Mucosa of stomach (tissue), 1 donor: Measurements from ENCODE around the gene DENND4C.

ENCODE experiments used
- H3K27me3 ChIP-seq: one replicate; pipeline ENCODE4 v1.7.0; 2013; ENCODE audit warnings: mild to moderate bottlenecking, low read length; ENCODE audit not compliant: control insufficient read depth, insufficient read depth
- H3K36me3 ChIP-seq: one replicate; pipeline ENCODE4 v1.7.0; 2013; ENCODE audit warnings: low read length; ENCODE audit not compliant: control insufficient read depth, insufficient read depth
- H3K4me1 ChIP-seq: one replicate; pipeline ENCODE4 v1.7.0; 2013; ENCODE audit warnings: mild to moderate bottlenecking, low read length; ENCODE audit not compliant: control insufficient read depth, insufficient read depth
- H3K4me3 ChIP-seq: one replicate; pipeline ENCODE4 v1.7.0; 2013; ENCODE audit warnings: low read length
- H3K9ac ChIP-seq: one replicate; pipeline ENCODE4 v1.7.0; 2013; ENCODE audit warnings: mild to moderate bottlenecking, low read length, moderate library complexity
- H3K9me3 ChIP-seq: one replicate; pipeline ENCODE4 v1.7.0; 2013; ENCODE audit warnings: mild to moderate bottlenecking, low read length, moderate library complexity; ENCODE audit not compliant: control insufficient read depth
- donor health status: Pancreatic carcinoma.

DENND4C gene

DNA sequence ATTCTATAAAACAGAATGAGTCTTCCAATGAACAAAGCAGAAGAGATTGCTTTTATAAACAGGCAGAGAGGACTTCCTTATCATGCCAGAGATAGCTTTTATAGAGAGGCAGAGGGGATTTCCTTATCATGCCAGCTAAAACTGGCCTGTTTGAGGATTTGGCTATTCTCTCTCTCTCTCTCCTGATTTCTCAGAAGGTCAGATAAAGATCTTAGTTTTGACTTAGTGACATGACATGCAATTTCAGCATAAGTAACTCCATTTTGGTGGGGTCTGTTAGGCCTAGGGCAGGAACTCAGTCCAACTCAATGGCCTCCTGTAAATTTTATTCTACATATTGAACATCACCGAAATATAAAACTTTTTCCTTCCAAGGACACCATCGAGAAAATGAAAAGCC is 31.5 kb upstream of the DENND4C start:
- no peaks in the 10 kb centered on the region for H3K27me3 ChIP-seq
- no peaks in the 10 kb centered on the region for H3K36me3 ChIP-seq
- no peak overlapping the region for H3K4me3 ChIP-seq
- peaks cover 28% of the 10 kb centered on the region for H3K4me1 ChIP-seq
- H3K9me3 ChIP-seq, result no peaks in the 10 kb centered on the region
- H3K9ac ChIP-seq, result no peak overlapping the region

- Histone ChIP-seq H3K4me3 (no peak overlapping the region), H3K36me3 (no peaks in the 10 kb centered on the region), H3K9ac (no peak overlapping the region), H3K27me3 (no peaks in the 10 kb centered on the region), H3K4me1 (peaks cover 28% of the 10 kb centered on the region), H3K9me3 (no peaks in the 10 kb centered on the region)
Observed at GRCh38 chr9:19200229-19200628, 30.3 kb upstream of the DENND4C start.

DNA sequence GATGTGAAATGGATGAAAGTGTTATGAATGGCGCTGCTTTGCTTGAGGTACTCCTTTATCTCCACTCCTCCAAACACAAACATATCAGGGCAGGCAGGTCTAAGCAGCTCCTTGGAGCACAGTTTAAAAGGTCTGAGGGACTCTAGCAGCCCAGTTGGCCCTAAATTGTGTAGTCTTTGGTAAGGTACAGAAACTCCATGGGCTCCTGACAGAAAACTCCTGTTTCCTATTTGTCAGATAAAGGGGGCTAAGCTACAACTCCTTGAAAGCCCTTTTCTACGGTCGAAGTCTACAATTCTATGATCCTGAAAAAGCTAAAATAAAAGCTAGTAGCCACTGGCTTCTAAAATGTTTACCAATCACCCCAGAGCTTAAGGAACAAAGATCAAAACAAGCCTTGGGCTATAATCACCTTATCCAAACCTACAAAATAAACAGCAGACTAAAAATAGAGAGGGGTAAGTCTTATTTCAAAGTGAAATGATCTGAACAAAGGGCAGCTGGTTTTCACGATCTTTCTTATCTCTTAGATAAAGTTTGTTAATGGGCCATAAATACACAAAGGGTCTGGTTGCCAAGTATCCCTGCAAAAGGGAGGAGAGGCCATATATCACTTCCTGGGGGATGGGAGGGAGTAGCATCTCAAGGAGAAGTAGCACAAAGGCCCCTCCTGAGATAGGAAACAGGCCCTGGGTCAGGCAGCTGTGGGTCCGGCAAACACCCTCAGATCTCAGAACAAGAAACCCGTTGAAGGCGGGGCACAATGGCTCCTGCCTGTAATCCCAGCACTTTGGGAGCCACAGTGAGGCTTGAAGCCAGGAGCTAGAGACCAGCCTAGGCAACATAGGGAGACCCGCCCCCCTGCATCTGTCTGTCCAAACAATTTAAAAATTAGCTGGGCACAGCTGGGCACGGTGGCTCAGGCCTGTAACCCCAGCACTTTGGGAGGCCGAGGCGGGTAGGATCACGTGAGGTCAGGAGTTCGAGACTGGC is 28.3 kb upstream of the DENND4C start:
- H3K4me1 ChIP-seq, result peaks cover 28% of the 10 kb centered on the region
- peak overlapping the region; percentile 9 for H3K4me3 ChIP-seq
- no peaks in the 10 kb centered on the region for H3K36me3 ChIP-seq
- no peaks in the 10 kb centered on the region for H3K9me3 ChIP-seq
- no peaks in the 10 kb centered on the region for H3K27me3 ChIP-seq
- peak overlapping the region; percentile 65 for H3K9ac ChIP-seq

GRCh38 chr9:19203058-19203457 is 27.4 kb upstream of the DENND4C start:
- Histone ChIP-seq H3K27me3 (no peaks in the 10 kb centered on the region), H3K36me3 (no peaks in the 10 kb centered on the region), H3K9me3 (no peaks in the 10 kb centered on the region), H3K4me3 (no peak overlapping the region), H3K4me1 (peaks cover 28% of the 10 kb centered on the region), H3K9ac (no peak overlapping the region)

- Histone ChIP-seq H3K9ac (no peak overlapping the region), H3K27me3 (no peaks in the 10 kb centered on the region), H3K9me3 (no peaks in the 10 kb centered on the region), H3K36me3 (no peaks in the 10 kb centered on the region), H3K4me1 (peaks cover 10% of the 10 kb centered on the region), H3K4me3 (no peak overlapping the region)
Observed at GRCh38 chr9:19208653-19209052, 21.8 kb upstream of the DENND4C start.

GRCh38 chr9:19209188-19209587 is 21.3 kb upstream of the DENND4C start:
- H3K36me3 ChIP-seq, result no peaks in the 10 kb centered on the region
- H3K4me3 ChIP-seq, result no peak overlapping the region
- no peaks in the 10 kb centered on the region for H3K27me3 ChIP-seq
- H3K4me1 ChIP-seq, result peaks cover 10% of the 10 kb centered on the region
- no peaks in the 10 kb centered on the region for H3K9me3 ChIP-seq
- H3K9ac ChIP-seq, result no peak overlapping the region

- H3K27me3 ChIP-seq, result no peaks in the 10 kb centered on the region
- no peaks in the 10 kb centered on the region for H3K9me3 ChIP-seq
- no peak overlapping the region for H3K4me3 ChIP-seq
- no peak overlapping the region for H3K9ac ChIP-seq
- H3K36me3 ChIP-seq, result no peaks in the 10 kb centered on the region
- peaks cover 5% of the 10 kb centered on the region for H3K4me1 ChIP-seq
Observed at GRCh38 chr9:19213823-19214222, 16.7 kb upstream of the DENND4C start.

- Histone ChIP-seq H3K9me3 (no peaks in the 10 kb centered on the region), H3K4me1 (no peaks in the 10 kb centered on the region), H3K9ac (no peak overlapping the region), H3K36me3 (no peaks in the 10 kb centered on the region), H3K27me3 (no peaks in the 10 kb centered on the region), H3K4me3 (no peak overlapping the region)
Observed at GRCh38 chr9:19216466-19216865, 14.0 kb upstream of the DENND4C start.

DNA sequence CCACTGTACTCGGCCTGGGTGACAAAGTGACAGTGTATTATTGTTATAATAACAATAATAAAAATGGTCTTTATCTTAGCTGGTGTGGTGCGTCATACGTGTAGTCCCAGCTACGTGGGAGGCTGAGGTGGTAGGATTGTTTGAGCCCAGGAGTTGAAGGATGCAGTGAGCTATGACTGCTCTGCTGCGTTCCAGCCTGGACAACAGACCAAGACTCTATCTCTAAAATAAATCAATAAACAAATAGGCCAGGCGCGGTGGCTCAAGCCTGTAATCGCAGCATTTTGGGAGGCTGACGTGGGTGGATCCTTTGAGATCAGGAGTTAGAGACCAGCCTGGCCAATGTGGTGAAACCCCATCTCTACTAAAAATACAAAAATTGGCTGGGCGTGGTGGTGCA is 9.2 kb upstream of the DENND4C start:
- Histone ChIP-seq H3K4me1 (peaks cover 5% of the 10 kb centered on the region), H3K9ac (no peak overlapping the region), H3K9me3 (no peaks in the 10 kb centered on the region), H3K27me3 (no peaks in the 10 kb centered on the region), H3K4me3 (no peak overlapping the region), H3K36me3 (no peaks in the 10 kb centered on the region)

- Histone ChIP-seq H3K4me3 (no peak overlapping the region), H3K36me3 (no peaks in the 10 kb centered on the region), H3K27me3 (no peaks in the 10 kb centered on the region), H3K9ac (no peak overlapping the region), H3K4me1 (peaks cover 5% of the 10 kb centered on the region), H3K9me3 (no peaks in the 10 kb centered on the region)
Observed at GRCh38 chr9:19223724-19224123, 6.8 kb upstream of the DENND4C start.

DNA sequence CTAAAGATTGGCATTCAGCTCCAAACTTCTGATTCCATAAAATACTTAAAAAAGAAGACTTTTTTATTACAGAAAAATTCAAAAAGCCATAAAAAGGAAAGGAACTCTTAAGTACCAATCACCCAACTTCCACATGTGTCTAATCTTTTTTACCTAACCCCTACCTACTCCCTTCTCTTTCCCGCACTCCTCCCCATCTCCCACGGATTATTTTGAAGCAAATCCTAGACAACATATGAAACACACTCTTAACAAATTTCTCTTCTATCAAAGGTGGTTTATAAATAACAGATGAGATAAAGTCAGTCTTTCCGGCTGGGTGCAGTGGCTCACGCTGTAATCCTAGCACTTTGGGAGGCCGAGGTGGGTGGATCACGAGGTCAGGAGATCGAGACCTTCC is 5.9 kb upstream of the DENND4C start:
- Histone ChIP-seq H3K27me3 (no peaks in the 10 kb centered on the region), H3K4me1 (peaks cover 5% of the 10 kb centered on the region), H3K9me3 (no peaks in the 10 kb centered on the region), H3K4me3 (no peak overlapping the region), H3K9ac (no peak overlapping the region), H3K36me3 (no peaks in the 10 kb centered on the region)

- Histone ChIP-seq H3K36me3 (no peaks in the 10 kb centered on the region), H3K9me3 (no peaks in the 10 kb centered on the region), H3K4me3 (peak overlapping the region; percentile 57), H3K4me1 (no peaks in the 10 kb centered on the region), H3K9ac (peak overlapping the region; percentile 68), H3K27me3 (no peaks in the 10 kb centered on the region)
Observed at GRCh38 chr9:19229595-19230354, 718 bp upstream of the DENND4C start.
